GM18861 (cell line): Measurements from ENCODE around the gene NOL4L.

Experiments
- ATAC-seq: cut with Tn5 transposase; IDR thresholded peaks from one replicate; pipeline ENCODE4 v1.9.1; 2021; ENCODE audit not compliant: unreplicated experiment

Gene NOL4L

GRCh38 chr20:32462900-32463641 is 122.1 kb downstream of the NOL4L start:
- no peak for ATAC-seq

GRCh38 chr20:32461836-32462600 is 123.1 kb downstream of the NOL4L start:
- no peak for ATAC-seq

GRCh38 chr20:32460683-32461320 is 124.3 kb downstream of the NOL4L start:
- no peak for ATAC-seq

GRCh38 chr20:32460231-32460630 is 124.9 kb downstream of the NOL4L start:
- no peak for ATAC-seq

- no peak for ATAC-seq
Measured at GRCh38 chr20:32458837-32459220, 126.3 kb downstream of the NOL4L start.

- no peak for ATAC-seq
Measured at GRCh38 chr20:32458061-32458836, 126.9 kb downstream of the NOL4L start.

GRCh38 chr20:32457479-32457986 is 127.6 kb downstream of the NOL4L start:
- ATAC-seq: no peak

GRCh38 chr20:32456869-32457478 is 128.2 kb downstream of the NOL4L start:
- no peak for ATAC-seq

GRCh38 chr20:32455901-32456701 is 129.0 kb downstream of the NOL4L start:
- ATAC-seq: no peak

GRCh38 chr20:32455171-32455900 is 129.8 kb downstream of the NOL4L start:
- no peak for ATAC-seq

- no peak for ATAC-seq
Measured at GRCh38 chr20:32454164-32455145, 130.7 kb downstream of the NOL4L start.

GRCh38 chr20:32453467-32454163 is 131.5 kb downstream of the NOL4L start:
- ATAC-seq: no peak

GRCh38 chr20:32452776-32453466 is 132.2 kb downstream of the NOL4L start:
- ATAC-seq: no peak

- no peak for ATAC-seq
Measured at GRCh38 chr20:32451682-32452461, 133.3 kb downstream of the NOL4L start.

- ATAC-seq: no peak
Measured at GRCh38 chr20:32451340-32451681, 133.8 kb downstream of the NOL4L start.

GRCh38 chr20:32450484-32451061 is 134.6 kb downstream of the NOL4L start:
- ATAC-seq: no peak
